HG03520 (cell line): ENCODE measurements around the gene OSBPL8.

Experiments
- ATAC-seq: cut with Tn5 transposase; IDR thresholded peaks from one replicate; pipeline ENCODE4 v1.9.1; 2021; ENCODE audit warnings: mild to moderate bottlenecking, moderate library complexity; ENCODE audit not compliant: unreplicated experiment

The OSBPL8 gene, protein sequence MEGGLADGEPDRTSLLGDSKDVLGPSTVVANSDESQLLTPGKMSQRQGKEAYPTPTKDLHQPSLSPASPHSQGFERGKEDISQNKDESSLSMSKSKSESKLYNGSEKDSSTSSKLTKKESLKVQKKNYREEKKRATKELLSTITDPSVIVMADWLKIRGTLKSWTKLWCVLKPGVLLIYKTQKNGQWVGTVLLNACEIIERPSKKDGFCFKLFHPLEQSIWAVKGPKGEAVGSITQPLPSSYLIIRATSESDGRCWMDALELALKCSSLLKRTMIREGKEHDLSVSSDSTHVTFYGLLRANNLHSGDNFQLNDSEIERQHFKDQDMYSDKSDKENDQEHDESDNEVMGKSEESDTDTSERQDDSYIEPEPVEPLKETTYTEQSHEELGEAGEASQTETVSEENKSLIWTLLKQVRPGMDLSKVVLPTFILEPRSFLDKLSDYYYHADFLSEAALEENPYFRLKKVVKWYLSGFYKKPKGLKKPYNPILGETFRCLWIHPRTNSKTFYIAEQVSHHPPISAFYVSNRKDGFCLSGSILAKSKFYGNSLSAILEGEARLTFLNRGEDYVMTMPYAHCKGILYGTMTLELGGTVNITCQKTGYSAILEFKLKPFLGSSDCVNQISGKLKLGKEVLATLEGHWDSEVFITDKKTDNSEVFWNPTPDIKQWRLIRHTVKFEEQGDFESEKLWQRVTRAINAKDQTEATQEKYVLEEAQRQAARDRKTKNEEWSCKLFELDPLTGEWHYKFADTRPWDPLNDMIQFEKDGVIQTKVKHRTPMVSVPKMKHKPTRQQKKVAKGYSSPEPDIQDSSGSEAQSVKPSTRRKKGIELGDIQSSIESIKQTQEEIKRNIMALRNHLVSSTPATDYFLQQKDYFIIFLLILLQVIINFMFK

DNA sequence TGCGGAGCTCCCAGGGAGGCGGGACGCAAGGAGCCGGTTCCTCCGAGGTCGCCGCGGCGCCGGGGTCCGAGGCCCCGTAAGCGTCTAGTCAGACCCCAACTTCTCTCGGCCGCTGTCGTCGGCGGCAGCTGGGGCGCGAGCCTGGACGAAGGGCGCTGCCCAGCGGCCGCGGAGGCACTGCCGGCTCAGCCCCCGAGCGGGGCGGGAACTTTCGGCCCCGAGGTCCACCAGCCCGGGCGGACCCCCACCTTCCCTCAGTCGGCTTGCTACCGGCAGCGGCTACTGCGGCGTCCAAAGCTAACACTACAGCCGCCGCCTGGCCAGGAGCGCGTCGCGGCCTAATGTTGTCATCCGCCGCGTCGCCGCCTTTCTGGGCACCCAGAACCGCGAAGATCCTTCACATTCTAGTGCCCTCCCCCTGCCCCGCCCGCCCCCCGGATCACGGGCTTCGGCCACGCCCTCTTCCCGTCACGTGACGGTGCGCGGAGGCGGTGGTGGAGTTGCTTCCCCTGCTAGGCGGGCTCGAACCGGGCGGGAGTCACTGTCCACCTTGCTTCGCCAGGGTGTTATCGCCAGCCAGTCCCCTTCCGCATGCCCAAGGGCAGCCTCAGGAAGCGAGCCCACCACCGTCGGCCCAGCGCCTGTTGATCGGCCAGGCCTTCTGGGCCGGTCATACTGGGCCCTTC lies at the start of gene OSBPL8:
Gene OSBPL8, minus strand, starts transcription at position 372 of the 686 bp plus-strand sequence. CDS start 72,220 bp downstream, outside the sequence.
- peak; percentile 68 for ATAC-seq

DNA sequence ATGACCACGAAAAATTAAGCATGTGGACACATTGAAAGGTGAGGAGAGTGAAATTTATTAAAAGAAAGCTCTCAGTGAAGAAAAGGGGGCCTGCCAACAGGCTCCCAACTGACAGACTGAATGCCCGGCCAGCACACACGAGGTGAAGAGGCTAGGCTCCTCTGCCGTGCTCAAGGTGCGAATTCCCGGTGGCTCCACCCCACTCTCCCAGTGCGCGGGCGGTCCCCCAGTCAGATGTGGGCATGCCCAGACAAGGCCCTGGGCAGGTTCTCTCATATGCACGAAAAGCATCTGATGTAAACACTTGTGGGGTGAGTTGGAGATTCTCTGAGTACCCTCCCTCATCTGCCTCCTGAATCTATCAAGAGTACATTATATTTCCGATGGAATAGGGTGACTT lies 48.5 kb upstream of the OSBPL8 start:
- no peak for ATAC-seq

DNA sequence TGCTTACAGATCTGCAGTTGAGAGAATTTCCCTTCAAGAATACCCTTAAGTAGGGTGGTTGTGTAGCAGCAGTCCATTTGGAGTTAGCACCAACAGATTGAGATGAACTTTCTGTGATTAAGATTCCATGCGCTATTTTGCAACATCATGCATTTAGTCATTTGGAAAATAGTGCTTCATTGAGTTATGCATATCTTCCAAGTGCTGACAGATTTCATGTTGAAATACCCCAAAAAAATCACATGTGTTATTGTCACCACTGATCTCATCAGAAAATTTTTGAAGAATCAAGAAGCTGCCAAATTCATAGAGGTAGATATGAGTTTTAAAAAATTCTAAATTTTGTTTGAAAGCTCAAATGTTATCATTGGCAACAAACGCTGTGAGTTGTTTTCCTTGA lies 35.5 kb upstream of the OSBPL8 start:
- no peak for ATAC-seq

DNA sequence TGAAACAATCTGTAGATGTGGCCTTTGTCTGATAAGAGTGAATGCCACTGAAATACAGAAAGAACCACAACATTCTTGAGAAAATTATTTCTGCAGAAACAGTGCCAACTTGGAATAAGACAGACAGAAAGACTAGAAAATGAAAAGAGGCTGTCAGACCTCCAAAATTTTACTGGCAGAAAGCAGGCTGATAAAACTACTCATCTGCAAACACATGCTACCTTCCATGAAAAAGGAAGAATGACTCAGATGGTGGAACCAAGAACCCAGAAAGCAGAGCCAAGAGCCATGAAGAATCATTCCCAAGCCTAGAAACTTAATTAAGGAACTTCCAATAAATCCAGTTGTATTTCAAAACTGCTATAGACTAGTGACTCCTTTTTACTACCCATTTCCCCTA lies 31.9 kb upstream of the OSBPL8 start:
- no peak for ATAC-seq

DNA sequence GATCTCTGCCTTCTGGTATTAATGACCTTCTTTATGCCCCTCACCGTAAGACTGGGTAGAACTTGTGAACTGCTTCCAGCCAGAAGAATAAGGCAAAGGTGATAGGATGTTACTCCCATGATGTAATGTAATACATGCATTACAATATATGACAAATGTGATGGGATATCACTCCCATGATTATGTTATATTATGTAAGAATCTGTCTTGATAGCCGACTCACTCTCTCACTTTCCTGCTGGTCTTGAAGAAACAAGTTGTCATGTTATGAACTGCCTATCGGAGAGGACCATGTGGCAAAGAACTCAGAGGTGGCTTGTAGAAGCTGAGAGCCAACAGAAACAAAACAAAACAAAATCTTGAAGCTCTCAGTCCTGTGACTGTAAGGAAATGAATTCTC lies 30.6 kb upstream of the OSBPL8 start:
- ATAC-seq: no peak

DNA sequence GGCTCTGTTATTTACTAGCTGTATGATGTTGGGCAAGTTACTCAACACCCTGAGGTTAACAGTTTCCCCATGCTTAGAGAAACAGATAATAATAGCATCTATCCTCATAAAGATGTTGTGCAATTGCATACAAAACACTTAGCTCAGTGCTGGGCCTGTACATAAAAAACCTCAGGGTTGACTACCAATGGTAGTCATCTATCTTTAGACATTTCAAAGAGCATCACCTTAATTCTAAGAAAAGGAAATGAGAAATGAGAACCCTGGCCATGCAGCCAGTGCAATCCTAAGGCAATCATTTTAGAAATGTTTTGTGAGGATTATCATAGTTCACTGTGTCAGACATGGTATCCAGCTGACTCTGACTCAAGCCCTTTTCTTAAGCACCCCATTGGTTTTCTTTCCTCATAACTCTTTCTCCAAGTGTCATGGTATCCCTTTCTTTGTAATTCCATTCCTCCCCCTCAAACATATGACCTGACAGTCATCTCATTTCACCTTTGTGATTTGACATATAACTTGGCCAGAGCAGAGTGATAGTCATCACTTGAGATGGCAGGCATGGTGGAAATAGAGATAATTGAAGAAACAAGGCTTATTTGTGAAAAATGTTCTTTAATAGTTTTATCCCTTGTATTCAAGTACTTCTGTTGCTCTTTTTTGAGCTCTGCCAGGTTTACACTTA lies 29.5 kb upstream of the OSBPL8 start:
- ATAC-seq: no peak

DNA sequence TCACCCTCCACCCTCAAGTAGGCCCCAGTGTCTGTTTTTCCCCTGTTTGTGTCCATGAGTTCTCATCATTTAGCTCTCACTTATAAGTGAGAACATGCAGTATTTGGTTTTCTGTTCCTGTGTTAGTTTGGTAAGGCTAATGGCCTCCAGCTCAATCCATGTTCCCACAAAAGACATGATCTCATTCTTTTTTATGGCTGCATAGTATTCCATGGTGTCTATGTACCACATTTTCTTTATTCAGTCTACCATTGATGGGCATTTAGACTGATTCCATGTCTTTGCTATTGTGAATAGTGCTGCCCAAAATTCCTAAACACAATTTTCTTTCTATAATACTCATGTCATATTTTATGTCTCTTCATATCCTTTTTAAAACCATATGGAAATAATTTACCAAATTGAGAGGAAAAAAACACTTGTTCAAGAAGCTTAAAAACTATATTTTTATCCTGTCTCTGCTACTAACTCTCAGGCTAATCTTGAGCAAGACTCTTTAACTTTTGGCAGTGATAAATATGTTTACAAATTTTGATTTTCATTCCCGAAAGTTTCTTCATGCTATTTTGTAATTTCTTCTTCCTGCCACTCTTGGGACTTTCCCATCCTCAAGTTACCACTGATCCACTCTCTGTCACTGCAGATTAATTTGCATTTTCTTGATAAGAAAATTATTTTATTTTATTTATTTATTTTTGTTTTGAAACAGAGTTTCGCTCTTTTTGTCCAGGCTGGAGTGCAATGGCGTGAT lies 28.0 kb upstream of the OSBPL8 start:
- ATAC-seq: no peak

DNA sequence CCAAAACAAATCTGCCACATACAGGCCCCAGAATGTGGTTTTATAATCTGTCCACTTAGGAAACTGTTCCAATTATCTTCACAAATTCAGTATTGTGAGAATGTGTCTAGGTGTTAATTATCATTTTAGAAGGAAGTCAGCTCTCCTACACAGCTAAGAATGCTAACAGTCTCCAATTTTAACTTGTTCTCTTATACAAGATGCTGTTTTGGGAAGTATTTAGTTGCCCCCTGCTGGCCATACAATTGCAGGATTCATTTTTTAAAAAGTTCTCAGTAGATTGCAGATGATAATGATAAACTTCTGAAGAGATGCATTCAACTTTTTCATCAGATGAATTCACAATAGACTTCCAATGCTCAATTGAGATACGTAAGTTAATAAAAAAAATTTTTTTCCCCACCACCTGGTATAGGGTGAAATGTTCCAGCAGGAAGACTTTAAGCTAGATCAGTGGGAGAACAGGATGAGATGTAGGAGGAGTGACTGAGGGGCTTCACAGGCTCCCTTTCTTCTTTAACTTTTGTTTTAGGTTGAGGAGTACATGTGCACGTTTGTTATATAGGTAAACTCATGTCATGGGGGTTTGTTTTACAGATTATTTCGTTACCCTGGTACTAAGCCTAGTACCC lies 27.3 kb upstream of the OSBPL8 start:
- no peak for ATAC-seq

DNA sequence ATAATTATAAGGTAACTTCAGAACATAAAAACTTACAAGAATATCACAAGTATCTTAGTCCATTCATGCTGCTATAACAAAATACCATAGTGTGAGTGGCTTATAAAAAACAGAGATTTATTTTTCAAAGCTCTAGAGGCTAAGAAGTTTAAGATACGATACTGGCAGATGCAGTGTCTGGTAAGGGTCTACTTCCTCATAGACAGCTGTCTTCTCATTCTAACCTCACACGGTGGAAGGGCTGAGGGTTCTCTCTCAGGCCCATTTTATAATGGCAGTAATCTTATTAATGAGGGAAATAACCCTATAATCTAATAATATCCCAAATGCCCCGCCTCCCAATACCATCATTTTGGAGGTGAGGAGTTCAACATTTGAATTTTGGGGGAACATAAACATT lies 23.7 kb upstream of the OSBPL8 start:
- no peak for ATAC-seq

DNA sequence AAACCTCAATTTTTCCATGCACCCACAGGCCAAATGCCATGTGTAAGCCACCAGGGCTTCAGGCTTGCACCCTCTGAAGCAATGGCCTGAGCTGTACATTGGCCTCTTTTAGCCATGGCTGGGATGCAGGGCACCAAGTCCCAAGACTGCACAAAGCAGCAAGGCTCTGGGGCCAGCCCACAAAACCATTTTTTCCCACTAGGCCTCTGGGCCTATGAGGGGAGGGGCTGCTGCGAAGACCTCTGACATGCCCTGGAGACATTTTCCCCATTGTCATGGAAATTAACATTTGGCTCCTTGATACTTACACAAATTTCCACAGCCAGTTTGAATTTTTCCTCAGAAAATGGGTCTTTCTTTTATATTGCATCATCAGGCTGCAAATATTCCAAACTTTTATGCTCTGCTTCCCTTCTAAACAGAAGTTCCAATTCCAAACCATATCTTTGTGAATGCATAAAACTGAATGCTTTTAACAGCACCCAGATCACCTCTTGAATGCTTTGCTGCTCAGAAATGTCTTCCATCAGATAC lies 14.3 kb upstream of the OSBPL8 start:
- ATAC-seq: no peak

DNA sequence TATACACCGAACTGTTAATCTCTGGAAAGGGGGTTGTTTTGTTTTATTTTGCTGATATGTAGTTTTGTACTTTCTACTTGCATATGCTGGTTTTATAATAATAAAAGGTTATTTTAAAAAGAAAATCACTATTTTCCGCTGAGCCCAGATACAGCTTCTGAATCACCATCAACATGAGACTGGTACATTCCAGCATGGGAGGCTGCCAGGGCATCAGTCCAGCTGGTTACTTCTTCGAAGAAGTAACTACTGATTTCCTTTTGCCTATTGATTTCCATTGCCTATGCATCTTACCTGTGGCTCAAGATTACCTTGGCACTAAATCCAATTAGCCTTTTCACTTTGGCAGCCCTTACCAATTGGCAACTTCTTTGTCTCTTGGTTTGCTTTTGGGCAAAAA lies 11.7 kb upstream of the OSBPL8 start:
- no peak for ATAC-seq

DNA sequence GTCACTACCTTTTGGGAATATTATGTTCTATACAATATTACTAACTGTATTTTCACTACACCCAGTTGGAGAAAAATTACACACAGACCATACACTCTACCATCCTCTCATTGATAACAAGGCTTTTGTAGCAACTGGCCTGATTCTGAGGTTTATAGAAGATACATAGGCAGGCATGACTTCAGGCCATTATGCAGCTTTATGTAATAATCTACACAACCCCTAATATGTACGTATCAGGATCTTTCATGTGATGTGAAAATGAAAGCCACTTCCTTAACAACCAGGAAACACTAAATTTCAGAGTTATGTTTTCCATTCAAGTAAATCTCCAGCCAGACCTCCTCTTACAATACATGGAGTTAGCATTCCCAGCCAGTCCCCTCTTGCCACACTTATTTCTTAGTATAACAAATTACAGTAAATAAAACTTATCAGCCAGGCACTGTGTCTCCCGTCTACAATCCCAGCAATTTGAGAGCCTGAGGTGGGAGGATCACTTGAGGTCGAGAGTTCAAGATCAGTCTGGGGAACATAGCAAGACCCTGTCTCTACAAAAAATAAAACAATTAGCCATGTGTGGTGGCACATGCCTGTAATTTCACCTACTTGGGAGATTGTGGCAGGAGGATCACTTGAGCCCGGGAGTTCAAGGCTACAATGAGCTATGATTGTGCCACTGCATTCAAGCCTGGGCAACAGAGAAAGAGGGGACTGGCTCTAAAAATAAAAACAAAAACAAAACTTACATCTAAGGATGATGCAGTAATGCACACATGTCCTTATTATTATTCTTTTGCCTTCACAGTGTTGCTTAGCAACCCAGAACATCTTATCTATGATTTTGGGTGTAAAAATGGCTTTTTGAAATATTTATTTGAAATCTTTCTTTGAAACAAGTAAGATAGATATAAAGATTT lies 10.4 kb upstream of the OSBPL8 start:
- ATAC-seq: peak; percentile 66

DNA sequence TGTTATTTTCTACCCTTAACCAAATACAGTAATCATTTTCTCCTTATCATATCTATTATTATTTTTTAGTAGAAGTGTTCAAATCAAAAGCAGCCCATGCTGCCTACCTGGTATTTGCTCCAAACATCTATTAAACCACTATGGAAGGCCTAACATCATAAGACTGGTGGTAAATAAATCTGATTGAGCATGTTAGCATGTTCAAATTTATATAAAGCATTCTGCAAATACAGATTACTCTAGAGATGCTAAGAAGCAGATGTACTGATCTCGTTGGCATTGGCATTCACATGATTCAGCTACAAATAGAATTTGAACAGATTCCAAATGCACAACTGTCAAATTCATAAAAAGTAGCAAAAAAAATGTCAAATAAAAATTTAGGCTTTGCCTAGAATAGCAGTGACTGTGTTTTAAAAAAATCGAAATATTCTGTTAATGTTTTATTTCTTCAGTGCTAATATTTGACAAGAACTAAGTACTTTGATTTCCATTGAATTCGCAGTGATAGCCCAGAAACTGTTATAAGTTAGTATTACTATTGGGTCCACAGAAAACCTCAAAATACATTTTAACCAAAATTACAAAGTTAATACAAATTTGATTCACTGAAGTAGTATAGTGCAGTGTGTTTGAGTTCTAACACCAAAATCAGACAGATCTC lies 9.4 kb upstream of the OSBPL8 start:
- ATAC-seq: peak; percentile 11

DNA sequence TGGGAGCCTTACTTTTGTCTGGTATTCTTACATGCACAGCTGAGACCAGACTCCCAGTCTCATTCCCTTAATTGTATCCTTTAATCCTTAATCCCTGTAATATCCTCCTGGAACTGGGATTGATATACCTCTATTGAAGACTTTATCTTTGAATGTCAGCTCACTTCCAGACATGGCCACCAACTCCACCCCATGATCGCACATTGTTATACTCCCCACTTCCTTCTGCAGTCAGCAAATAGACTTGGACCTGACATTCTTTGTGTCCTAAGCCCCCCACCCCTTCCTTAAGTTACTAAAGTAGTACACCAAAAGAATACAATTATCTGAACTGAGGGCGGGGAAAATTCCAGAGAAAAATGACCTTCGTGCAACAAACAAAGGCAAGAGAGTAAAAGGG lies 8.6 kb upstream of the OSBPL8 start:
- no peak for ATAC-seq

DNA sequence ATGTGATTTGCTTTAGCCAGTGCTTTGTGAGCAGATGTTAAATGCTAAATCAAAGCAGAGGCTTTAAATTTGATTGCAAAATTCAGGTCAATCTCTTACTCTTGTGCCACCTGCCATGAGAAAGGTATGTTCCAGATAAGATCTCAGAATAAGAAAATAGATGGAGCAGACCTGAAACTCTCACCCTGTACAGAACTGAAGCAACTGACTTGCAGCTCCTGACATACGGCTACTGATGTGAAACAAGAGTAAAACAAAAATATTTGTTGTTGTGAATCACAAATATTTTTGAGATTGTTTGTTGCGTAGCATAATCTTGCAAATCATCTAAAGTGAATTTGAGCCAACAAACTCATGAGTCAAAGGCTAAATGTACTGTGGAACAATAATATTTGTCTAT lies 3.5 kb upstream of the OSBPL8 start:
- ATAC-seq: no peak

DNA sequence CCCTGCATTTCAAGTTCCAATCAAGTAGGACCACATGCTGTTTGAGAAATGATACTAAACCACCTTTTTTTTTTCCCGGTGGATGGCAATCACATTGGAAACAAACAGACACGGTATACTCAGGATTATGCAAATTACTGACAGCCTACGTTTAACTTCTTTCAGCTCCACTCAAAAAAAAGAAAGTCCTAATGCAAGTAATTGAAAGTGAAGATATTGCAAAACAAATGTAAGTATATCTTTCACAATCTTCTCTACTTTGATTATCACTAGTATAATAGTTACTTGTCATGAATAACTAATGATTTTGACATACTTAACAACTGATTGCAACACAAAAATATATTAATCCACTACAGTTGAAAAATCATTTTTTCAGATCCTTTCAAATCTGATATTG lies 2.6 kb upstream of the OSBPL8 start:
- no peak for ATAC-seq

DNA sequence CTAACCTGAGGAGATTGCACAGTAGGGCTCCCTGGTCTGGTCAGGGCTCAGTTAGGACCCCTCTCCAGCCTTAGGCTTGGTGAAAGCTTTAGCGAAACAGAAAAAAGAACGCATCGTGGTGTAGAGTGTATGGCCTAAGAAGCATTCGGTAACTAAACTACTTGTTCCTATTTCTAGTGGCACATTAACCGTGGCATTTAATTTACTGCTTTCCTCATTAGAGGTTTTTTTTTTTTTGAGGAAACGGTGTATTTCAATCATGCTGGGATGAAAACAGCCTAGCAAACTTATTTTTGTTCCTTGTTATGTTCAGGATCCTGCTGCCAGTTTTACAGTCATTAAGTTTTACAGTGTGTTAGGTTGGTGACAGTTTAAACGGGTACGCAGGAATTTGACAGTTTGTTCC lies 518 bp upstream of the OSBPL8 start:
- peak; percentile 41 for ATAC-seq
